ENCODE measurements around the gene SAMSN1. TPM values are rescaled to one million over a fixed set of nuclear protein-coding genes. Genes with fewer than 3 reads are reported as not detected.

The SAMSN1 gene
- total and polyA plus RNA-seq, 9 of the 15 experiments (the other 6 are each of a cell fraction or from before 2014, with no cell fraction given), result 101 to 223 (median 159) TPM

GRCh38 chr21:14545906-14546480 is at the start of gene SAMSN1 (continued):
- TF ChIP-seq TEAD4 (IDR thresholded peaks at IDR 0.05; ENCODE audit: low read length) (peak; percentile 71), TEAD4 (CRISPR knock-in tag; IDR thresholded peaks at IDR 0.05; ENCODE audit: borderline replicate concordance) (no peak), ZNF280A (IDR thresholded peaks at IDR 0.05; ENCODE audit: low read depth, partially characterized antibody) (no peak), ATF7 (IDR thresholded peaks at IDR 0.05) (peak; percentile 86), SUPT5H (IDR thresholded peaks at IDR 0.05) (peak; percentile 91), NBN (IDR thresholded peaks at IDR 0.05; ENCODE audit: low read depth) (peak; percentile 57; the same call in 1 of the 2 replicates), MAZ (CRISPR knock-in tag; conservative IDR thresholded peaks at IDR 0.05 in 1 of 2, IDR thresholded peaks at IDR 0.05 in 1 of 2) (peak in 1 of 2 experiments; percentile 50; a peak in 1 of 4 replicates), ESRRB (CRISPR knock-in tag; IDR thresholded peaks at IDR 0.05; ENCODE audit: borderline replicate concordance) (no peak), ARID1B (IDR thresholded peaks at IDR 0.05) (peak; percentile 65), CHD7 (IDR thresholded peaks at IDR 0.05; ENCODE audit: low read depth, low read length) (no peak), RNF219 (CRISPR knock-in tag; IDR thresholded peaks at IDR 0.05) (0 out of 2 replicates have a peak, but pooled peaks have one; percentile 32), EP300 (IDR thresholded peaks at IDR 0.05; ENCODE audit: low read length) (peak; percentile 88)

All from K562 (cell line).